Erythroblast (primary cell): ENCODE results near the gene NCKAP1.
"Not testable (repeated sequence)": the region's sequence is repeated elsewhere in the genome, so short reads cannot be mapped to it uniquely, and the experiment has no call there.

Experiments used
- DNase-seq, 2 experiments: peaks; one replicate each; lab custom pipeline; 2025; lab: John Stamatoyannopoulos, UW
- GATA1 ChIP-seq: IDR thresholded peaks from 2 replicates; pipeline ENCODE4 v1.6.1; 2011; ENCODE audit warnings: low read depth, mild to moderate bottlenecking, control low read depth, low read length, moderate library complexity
- POLR2A ChIP-seq: IDR thresholded peaks from 2 replicates; pipeline ENCODE4 v1.6.1; 2011; ENCODE audit warnings: mild to moderate bottlenecking, low read length

NCKAP1 gene

DNA sequence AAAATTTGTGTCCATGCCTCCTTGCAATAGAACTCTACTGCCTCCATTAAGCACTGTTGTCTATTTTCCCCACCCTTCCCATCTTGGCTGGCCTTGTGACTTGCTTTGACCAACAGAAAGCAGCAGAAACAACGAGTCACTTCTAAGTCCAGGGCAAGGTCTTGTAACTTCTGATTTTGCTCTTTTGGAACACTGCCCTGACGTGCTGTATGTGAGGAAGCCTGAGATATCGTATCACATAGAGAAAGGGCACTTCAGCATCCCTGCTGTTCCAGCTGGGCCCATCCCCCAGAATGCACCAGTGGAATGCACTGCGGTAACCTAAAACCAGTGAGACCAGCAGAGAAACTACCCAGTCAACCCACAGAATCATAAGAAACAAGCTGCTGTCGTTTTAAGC, 28.1 kb downstream of the NCKAP1 start:
- peak; percentile 89 to 92 for DNase-seq
- no peak for TF ChIP-seq GATA1
- TF ChIP-seq POLR2A = no peak

DNA sequence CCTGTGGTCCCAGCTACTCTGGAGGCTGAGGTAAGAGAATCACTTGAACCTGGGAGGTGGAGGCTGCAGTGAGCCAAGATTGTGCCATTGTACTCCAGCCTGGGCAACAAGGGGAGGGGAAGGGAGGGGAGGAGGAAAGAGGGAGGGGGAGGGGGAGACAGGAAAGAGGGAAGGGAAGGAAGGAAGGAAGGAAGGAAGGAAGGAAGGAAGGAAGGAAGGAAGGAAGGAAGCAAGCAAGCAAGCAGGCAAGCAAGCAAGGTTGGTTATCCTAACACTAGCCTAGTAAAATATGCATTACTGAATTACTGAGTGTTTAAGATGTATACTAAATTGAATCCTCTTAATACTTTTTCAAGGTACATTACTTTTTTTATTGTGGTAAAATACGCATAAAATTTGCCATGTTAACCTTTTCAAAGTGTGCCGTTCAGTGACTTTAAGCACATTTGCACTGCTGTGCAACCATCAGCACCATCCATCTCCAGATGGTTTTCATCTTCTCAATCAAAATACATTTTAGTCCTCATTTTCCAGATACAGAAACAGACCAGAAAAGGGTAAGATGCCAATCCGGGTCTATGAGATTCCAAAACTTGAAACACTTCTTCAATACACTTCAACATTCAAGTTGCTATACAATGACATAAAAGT, 28.9 kb downstream of the NCKAP1 start:
- no peak for DNase-seq
- no peak for TF ChIP-seq POLR2A
- TF ChIP-seq GATA1 = no peak

DNA sequence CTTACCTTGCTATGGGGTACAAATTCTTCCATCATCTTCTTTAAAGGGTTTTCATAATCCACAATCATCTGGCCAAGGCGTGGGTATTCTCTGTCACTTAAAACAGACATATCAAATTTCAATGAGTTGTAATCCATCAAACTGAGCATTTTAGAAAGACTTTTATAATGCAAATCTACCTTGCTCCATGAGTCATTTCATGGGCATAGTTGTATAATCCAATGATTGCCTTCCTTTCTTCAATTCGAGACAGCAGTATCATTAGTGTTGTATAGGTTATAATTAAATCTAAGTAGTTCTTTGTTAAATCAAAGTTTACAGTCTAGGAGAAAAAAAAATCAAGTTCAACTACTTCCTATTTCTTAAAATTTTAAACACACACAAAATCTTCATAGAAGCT, 36.3 kb downstream of the NCKAP1 start:
- DNase-seq = no peak
- no peak for TF ChIP-seq GATA1
- no peak for TF ChIP-seq POLR2A

DNA sequence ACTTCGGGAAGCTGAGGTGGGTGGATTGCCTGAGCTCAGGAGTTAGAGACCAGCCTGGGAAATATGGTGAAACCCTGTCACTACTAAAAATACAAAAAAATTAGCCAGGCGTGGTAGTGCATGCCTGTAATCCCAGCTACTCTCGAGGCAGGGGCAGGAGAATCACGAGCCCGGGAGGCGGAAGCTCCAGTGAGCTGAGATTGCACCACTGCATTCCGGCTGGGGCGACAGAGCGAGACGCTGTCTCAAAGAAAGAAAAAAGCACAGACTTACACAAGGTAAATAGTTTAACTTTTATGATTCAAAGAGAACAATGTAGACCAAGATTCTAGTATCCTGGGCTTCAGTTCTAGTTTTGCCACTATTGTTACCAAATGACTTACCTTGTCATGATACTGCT, 37.4 kb downstream of the NCKAP1 start:
- TF ChIP-seq GATA1 (no peak), POLR2A (no peak)
- no peak for DNase-seq

DNA sequence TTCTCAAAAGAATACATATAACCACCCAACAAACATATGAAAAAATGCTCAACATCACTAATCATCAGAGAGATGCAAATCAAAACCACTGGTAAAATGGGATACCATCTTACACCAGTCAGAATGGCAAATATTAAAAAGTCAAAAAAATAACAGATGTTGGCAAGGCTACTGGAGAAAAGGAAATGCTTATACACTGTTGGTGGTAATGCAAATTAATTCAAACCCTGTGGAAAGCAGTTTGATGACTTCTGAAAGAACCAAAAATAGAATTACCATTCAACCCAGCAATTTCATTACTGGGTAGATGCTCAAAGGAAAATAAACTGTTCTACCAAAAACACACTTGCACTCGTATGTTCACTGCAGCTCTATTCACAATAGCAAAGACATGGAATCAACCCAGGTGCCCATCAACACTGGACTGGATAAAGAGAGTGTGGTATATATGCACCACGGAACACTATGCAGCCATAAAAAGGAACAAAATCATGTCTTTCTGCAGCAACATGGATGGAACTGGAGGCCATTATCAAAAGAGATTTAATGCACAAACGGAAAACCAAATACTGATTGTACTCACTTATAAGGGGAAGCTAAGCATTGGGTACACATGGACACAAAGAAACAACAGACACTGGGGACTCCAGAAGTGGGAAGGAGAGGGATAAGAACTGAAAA, 38.8 kb downstream of the NCKAP1 start:
- DNase-seq = no peak
- TF ChIP-seq GATA1 = no peak
- no peak for TF ChIP-seq POLR2A

DNA sequence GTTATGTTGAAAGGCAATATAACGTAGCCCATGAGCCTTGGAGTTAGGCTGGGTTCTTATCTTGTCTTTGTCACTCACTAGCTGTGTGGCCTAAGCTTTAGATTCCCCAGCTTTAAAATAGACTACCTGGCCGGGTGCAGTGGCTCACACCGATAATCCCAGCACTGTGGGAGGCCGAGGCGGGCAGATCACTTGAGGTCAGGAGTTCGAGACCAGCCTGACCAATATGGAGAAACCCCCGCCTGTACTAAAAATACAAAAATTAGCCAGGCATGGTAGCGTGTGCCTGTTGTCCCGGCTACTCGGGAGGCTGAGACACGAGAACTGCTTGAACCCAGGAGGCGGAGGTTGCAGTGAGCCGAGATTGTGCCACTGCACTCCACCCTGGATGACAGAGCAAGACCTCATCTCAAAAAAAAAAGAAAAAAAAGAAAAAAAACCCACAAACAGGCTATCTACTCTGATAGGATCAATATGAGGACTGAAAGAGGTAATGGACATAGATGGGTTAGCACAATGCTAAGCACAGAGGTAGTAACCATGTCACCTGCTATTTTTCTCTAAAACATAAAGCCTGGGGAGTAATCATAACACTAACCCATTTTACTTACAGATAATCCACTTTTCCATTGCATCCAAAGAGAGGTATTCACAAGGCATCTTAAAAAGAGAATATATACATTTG, 43.9 kb downstream of the NCKAP1 start:
- DNase-seq = no peak
- TF ChIP-seq GATA1 (no peak), POLR2A (no peak)

DNA sequence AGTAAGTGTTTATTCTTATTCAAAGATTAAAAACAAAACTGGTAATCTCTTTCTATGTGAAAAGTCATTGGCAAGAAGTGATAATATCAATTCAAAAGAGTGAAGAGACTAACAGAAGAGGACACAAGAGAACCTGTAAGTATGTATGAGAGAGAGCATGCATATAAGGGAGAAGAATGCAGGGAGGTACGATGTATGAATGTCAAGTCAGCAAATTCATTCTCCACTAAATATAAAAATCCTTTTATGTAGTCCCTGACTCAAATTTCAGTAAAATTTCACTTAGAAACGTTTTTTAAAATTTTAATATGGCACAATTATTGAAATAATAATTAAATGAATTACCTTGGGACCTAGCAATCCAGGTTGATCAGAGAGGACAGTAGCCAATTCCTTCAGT, 55.3 kb downstream of the NCKAP1 start:
- no peak for DNase-seq
- TF ChIP-seq GATA1 (no peak), POLR2A (no peak)

DNA sequence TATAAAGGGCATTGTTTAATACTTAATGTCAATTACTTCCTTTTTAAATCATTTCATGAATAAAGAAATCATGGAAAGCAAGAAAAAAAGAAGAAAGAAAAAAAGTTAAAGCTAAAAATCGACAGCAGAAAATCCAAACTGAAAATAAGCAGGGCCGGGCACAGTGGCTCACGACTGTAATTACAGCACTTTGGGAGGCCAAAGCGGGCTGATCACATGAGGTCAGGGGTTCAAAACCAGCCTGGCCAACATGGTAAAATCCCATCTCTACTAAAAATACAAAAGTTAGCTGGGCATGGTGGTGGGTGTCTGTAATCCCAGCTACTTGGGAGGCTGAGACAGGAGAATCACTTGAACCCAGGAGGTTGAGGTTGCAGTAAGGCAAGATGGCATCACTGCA, 56.8 kb downstream of the NCKAP1 start:
- not testable (repeated sequence) for DNase-seq

DNA sequence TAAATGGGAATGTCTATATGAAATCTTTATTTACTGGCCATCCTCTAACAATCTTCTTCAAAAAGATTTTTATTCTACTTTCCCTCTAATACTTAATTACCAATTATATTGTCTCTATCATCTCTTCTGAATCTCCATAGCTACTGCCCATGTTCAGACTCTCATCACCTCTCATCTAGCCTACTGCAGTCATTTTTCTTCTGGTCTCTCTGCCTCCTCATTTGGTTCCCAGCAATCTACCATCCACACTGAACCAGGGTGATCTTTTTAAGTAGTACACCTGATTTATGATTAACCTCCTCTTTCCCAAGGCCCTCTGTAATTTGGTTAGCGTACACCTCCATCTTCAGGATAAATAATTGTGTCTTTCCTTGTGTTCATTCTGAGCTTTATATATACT, 57.6 kb downstream of the NCKAP1 start:
- DNase-seq = no peak

DNA sequence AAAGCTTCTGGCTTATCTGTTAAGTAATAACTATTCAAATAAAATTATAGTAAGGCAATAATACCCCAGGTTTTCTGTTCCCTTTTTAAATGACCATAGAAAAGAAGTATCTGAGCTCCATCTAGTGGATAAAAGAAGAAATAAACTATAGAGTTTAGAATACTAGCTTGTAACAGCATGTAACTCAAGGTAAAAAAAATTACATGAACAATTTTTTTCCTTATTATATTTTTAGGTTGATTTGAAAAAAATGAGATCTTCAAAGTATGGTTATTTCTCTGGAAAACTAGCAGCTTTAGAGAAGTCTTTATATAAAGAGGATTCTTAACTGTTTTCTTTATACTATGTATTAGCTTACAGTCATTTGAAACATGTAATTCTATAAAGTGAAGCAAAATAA, 58.1 kb downstream of the NCKAP1 start:
- TF ChIP-seq POLR2A (no peak), GATA1 (no peak)
- peak; percentile 47 to 62 for DNase-seq

More for the DNA sequence above, 57.6 kb downstream of the NCKAP1 start:
- TF ChIP-seq POLR2A (no peak), GATA1 (no peak)

DNA sequence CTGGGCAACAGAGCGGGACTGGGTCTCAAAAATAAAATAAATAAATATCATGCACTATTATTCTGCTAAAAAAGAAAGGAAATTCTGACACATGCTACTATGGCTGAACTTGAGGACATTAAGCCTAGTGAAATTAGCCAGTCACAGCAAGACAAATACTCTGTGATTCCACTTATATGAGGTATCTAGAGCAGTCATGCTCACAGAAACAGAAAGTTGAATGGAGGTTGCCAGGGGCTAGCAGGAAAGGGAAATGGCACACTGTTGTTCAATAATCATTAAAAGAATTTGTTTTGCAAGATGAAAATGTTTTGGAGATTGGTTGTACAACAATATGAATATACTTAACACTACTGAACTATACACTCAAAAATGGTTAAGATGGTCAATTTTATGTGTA, 60.8 kb downstream of the NCKAP1 start:
- DNase-seq = no peak
- TF ChIP-seq POLR2A (no peak), GATA1 (no peak)

DNA sequence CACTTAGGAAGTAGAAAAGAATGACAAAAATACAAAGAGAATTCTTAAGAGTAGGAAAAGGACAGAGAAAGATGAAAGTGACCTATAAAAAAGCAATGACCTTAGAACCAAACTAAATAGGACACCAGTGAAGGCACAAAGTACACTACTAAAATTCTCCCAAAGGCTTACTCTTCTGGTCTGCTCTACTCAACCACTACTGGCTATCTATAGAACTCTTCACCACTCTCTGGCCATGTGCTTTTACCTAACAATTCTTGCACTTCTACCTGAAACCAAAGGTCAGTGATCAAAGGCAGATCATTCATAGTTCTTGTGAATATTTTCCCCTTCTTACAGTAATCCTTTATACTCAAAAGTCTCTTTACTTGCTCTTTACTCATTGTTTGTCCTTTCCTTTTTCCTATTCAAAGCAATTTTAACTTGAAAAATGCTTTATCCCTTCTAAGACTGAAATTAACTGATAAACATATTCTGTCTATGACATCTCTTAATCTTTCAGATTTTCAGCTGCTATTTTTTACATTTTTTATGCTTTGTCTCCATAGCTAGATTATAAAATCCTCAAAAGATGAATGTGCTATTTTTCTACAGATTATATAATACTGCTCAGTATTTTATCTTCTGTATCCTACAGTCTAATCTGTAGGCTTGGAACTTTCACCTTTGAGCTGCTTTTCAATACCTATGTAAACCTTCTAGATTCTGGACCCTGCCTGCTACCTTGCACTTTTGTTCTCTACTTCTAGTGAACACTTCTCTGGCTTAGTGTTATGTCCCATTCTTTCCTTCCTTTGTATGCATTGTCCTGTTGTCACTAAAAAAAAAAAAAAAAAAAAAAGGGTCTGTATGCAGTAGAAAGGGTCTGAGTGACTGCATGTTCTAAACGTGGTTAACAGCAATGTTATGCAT, 64.6 kb downstream of the NCKAP1 start:
- TF ChIP-seq POLR2A (no peak), GATA1 (no peak)
- no peak for DNase-seq

DNA sequence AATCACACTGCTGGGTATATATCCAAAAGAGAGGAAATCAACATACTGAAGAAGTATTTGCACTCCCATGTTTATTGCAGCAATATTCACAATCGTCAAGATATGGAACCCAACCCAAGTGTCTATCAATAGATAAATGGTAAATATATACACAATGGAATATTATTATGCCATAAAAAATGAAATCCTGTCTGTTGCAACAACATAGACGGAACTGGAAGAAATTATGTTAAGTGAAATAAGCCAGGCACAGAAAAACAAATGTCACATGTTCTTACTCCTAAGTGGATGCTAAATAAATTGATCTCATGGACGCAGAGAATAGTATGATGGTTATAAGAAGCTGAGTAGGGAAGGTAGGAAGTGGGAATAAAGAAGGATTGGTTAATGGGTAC, 65.7 kb downstream of the NCKAP1 start:
- no peak for TF ChIP-seq GATA1
- TF ChIP-seq POLR2A = no peak
- no peak for DNase-seq

DNA sequence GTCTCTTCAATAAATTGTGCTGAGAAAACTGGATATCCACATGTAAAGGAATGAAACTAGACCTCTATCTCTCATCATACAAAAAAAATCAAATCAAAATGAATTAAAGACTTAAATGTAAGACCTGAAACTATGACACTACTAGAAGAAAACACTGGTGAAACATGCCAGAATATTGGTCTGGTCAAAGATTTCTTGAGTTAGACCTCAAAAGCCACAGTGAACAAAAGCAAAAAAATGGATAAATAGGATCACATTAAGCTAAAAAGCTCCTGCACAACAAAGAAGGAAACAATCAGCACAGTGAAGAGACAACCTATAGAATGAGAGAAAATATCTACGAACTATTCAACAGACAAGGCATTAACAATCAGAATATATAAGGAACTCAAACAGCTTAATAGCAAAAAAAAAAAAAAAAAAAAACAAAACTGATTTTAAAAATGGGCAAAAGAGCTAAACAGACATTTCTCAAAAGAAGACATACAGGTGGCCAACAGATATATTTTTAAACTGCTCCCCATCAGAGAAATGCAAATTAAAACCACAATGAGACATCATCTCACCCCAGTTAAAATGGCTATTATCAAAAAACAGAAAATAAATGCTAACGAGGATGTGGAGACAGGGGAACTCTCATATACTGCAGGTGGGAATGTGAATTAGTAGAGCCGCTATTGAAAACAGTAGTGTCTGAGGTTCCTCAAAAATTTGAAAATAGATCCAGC, 66.3 kb downstream of the NCKAP1 start:
- DNase-seq = no peak
- TF ChIP-seq POLR2A (no peak), GATA1 (no peak)
